Measurements from ENCODE around the gene RAB20.

The RAB20 gene

DNA sequence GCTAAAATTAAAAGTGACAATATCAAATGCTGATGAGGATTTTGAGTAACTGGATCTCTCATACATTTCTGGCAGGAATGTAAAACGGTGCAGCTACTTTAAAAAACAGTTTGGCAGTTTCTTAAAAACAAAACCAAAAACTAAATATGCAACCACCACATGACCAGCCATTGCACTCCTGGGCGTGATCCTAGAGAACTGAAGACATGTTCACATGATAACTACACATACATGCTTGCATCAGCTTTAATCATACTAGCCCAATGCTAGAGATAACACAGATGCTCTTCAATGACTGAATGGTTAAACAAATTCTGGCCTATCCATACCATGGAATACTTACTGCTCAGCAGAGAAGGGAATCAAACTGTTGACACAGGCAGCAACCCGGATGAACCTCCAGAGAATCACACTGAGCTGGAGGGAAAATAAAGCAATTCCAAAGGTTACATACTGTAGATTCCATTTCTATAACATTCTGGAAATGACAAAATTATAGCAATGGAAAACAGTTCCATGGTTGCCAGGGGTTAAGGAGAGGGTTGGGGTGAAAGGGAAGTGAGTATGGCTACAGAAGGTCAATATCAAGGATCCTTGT is 28.4 kb upstream of the RAB20 start:
- TF ChIP-seq TCF12 (IDR thresholded peaks at IDR 0.05; ENCODE audit: low read depth): no peak
- TF ChIP-seq, protein P1, sequence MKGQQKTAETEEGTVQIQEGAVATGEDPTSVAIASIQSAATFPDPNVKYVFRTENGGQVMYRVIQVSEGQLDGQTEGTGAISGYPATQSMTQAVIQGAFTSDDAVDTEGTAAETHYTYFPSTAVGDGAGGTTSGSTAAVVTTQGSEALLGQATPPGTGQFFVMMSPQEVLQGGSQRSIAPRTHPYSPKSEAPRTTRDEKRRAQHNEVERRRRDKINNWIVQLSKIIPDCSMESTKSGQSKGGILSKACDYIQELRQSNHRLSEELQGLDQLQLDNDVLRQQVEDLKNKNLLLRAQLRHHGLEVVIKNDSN (IDR thresholded peaks at IDR 0.05): no peak
- no peak for TF ChIP-seq RAD21 (IDR thresholded peaks at IDR 0.05; ENCODE audit: low read depth)
- TF ChIP-seq TAF1 (IDR thresholded peaks at IDR 0.05; ENCODE audit: low read depth): no peak
- no peak for TF ChIP-seq CEBPB (IDR thresholded peaks at IDR 0.05)
- no peak for TF ChIP-seq CREB1 (IDR thresholded peaks at IDR 0.05; ENCODE audit: low read depth)
- no peak for TF ChIP-seq FOXM1 (IDR thresholded peaks at IDR 0.05; ENCODE audit: borderline replicate concordance, low read depth)
- no peak for TF ChIP-seq NFIC (IDR thresholded peaks at IDR 0.05)
- TF ChIP-seq YY1 (IDR thresholded peaks at IDR 0.05; ENCODE audit: low read depth): no peak
- TF ChIP-seq TEAD4 (IDR thresholded peaks at IDR 0.05): no peak
- no peak for TF ChIP-seq EGR1 (IDR thresholded peaks at IDR 0.05)
- TF ChIP-seq, protein P2, sequence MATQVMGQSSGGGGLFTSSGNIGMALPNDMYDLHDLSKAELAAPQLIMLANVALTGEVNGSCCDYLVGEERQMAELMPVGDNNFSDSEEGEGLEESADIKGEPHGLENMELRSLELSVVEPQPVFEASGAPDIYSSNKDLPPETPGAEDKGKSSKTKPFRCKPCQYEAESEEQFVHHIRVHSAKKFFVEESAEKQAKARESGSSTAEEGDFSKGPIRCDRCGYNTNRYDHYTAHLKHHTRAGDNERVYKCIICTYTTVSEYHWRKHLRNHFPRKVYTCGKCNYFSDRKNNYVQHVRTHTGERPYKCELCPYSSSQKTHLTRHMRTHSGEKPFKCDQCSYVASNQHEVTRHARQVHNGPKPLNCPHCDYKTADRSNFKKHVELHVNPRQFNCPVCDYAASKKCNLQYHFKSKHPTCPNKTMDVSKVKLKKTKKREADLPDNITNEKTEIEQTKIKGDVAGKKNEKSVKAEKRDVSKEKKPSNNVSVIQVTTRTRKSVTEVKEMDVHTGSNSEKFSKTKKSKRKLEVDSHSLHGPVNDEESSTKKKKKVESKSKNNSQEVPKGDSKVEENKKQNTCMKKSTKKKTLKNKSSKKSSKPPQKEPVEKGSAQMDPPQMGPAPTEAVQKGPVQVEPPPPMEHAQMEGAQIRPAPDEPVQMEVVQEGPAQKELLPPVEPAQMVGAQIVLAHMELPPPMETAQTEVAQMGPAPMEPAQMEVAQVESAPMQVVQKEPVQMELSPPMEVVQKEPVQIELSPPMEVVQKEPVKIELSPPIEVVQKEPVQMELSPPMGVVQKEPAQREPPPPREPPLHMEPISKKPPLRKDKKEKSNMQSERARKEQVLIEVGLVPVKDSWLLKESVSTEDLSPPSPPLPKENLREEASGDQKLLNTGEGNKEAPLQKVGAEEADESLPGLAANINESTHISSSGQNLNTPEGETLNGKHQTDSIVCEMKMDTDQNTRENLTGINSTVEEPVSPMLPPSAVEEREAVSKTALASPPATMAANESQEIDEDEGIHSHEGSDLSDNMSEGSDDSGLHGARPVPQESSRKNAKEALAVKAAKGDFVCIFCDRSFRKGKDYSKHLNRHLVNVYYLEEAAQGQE (IDR thresholded peaks at IDR 0.05; ENCODE audit: low read depth): no peak

GRCh38 chr13:110583178-110583865 is 21.8 kb upstream of the RAB20 start:
- no peak for TF ChIP-seq TEAD4 (IDR thresholded peaks at IDR 0.05)
- TF ChIP-seq CEBPB (IDR thresholded peaks at IDR 0.05): no peak
- no peak for TF ChIP-seq EP300 (IDR thresholded peaks at IDR 0.05; ENCODE audit: borderline replicate concordance)
- TF ChIP-seq ZBTB7A (IDR thresholded peaks at IDR 0.05; ENCODE audit: low read depth): no peak

GRCh38 chr13:110582421-110582954 is 21.0 kb upstream of the RAB20 start:
- TF ChIP-seq TCF12 (IDR thresholded peaks at IDR 0.05; ENCODE audit: low read depth): no peak
- TF ChIP-seq EGR1 (IDR thresholded peaks at IDR 0.05): no peak
- TF ChIP-seq TAF1 (IDR thresholded peaks at IDR 0.05; ENCODE audit: low read depth): no peak

- no peak for TF ChIP-seq ZBTB7A (IDR thresholded peaks at IDR 0.05; ENCODE audit: low read depth)
- no peak for TF ChIP-seq TAF1 (IDR thresholded peaks at IDR 0.05; ENCODE audit: low read depth)
- TF ChIP-seq CREB1 (IDR thresholded peaks at IDR 0.05; ENCODE audit: low read depth): no peak
- no peak for TF ChIP-seq TCF12 (IDR thresholded peaks at IDR 0.05; ENCODE audit: low read depth)
- TF ChIP-seq CEBPB (IDR thresholded peaks at IDR 0.05): no peak
Observed at GRCh38 chr13:110581506-110582185, 20.1 kb upstream of the RAB20 start.

DNA sequence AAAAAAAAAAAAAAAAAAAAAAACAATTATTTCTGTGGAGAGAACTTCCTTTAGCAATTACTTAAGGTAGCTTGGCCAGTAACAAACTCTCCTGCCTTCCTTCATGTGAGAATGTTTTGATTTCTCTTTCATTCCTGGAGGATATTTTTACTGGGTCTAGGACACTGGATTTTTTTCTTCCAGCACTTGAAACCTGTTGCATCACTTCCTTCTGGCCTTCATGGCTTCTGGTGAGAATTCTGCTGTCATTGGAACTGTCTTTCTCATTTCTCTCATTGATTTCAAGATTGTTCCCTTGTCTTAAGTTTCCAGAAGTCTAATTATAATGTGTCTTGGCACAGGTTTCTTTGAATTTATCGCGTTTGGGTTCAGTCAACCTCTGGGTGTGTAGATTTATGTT is 19.3 kb upstream of the RAB20 start:
- TF ChIP-seq CEBPB (IDR thresholded peaks at IDR 0.05) (peak; percentile 28; the same call in 1 of the 2 replicates), TEAD4 (IDR thresholded peaks at IDR 0.05) (no peak)

- no peak for TF ChIP-seq FOXM1 (IDR thresholded peaks at IDR 0.05; ENCODE audit: borderline replicate concordance, low read depth)
- TF ChIP-seq, protein P1 (IDR thresholded peaks at IDR 0.05): no peak
- TF ChIP-seq EGR1 (IDR thresholded peaks at IDR 0.05): no peak
- no peak for TF ChIP-seq EP300 (IDR thresholded peaks at IDR 0.05; ENCODE audit: borderline replicate concordance)
- no peak for TF ChIP-seq TAF1 (IDR thresholded peaks at IDR 0.05; ENCODE audit: low read depth)
- TF ChIP-seq RAD21 (IDR thresholded peaks at IDR 0.05; ENCODE audit: low read depth): no peak
- no peak for TF ChIP-seq ZBTB7A (IDR thresholded peaks at IDR 0.05; ENCODE audit: low read depth)
- TF ChIP-seq NFIC (IDR thresholded peaks at IDR 0.05): no peak
- no peak for TF ChIP-seq MAX (IDR thresholded peaks at IDR 0.05)
- no peak for TF ChIP-seq CREB1 (IDR thresholded peaks at IDR 0.05; ENCODE audit: low read depth)
- TF ChIP-seq, protein P2 (IDR thresholded peaks at IDR 0.05; ENCODE audit: low read depth): no peak
- no peak for TF ChIP-seq CEBPB (IDR thresholded peaks at IDR 0.05)
- TF ChIP-seq TEAD4 (IDR thresholded peaks at IDR 0.05): no peak
- no peak for TF ChIP-seq YY1 (IDR thresholded peaks at IDR 0.05; ENCODE audit: low read depth)
- no peak for TF ChIP-seq TCF12 (IDR thresholded peaks at IDR 0.05; ENCODE audit: low read depth)
Observed at GRCh38 chr13:110578363-110578762, 16.8 kb upstream of the RAB20 start.

All from Ishikawa (cell line).